ENCODE measurements around the gene STAG1.
"Not testable (repeated sequence)": the region's sequence is repeated elsewhere in the genome, so short reads cannot be mapped to it uniquely, and the experiment has no call there.

Gene STAG1

GRCh38 chr3:136703429-136703828, 48.7 kb downstream of the STAG1 start:
- DNase-seq (ENCODE audit: low read depth) = no peak

DNA sequence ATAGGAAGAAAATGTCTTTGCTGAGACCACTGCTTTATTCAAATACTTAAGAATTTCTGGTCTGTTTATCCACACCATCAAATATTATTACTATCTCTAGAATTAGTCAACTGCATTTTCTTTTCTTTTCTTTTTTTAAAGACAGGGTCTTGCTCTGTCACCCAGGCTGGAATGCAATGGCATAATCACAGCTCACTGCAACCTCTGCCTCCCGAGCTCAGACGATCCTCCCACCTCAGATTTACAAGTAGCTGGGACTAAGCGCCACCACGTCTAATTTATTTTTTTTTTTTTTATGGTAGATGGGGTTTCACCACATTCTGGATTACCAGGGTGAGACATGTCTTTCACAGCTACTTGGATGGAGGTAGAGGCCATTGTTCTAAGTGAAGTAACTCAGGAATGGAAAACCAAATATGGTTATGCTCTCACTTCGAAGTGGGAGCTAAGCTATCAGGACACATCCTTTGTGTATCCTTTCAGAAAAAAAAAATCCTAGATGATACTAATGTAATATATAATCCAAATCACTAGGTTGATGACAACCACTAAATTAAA, 52.8 kb downstream of the STAG1 start:
- no peak for DNase-seq (ENCODE audit: low read depth)

- DNase-seq (ENCODE audit: low read depth) = no peak
Observed at GRCh38 chr3:136698361-136698760, 53.8 kb downstream of the STAG1 start.

DNA sequence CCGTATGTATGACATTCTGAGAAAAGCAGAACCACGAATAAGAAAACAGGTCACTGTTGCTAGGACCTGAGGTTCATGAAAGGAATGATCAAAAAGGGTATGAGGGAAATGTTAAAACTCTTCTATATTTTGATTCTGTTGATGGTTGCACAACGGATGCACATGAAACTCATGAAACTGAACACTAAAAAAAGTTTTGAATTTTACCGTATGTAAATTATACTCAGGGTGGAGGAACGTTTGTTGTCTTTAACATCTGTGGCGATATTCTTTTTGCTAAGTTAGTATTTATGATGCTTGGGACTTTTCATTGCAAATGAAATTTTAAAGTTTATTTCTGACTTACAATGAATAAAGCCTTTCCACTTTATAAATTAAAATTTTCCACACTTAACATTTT, 55.4 kb downstream of the STAG1 start:
- DNase-seq (ENCODE audit: low read depth) = no peak

GRCh38 chr3:136694321-136694720, 57.9 kb downstream of the STAG1 start:
- DNase-seq (ENCODE audit: low read depth) = no peak

DNA sequence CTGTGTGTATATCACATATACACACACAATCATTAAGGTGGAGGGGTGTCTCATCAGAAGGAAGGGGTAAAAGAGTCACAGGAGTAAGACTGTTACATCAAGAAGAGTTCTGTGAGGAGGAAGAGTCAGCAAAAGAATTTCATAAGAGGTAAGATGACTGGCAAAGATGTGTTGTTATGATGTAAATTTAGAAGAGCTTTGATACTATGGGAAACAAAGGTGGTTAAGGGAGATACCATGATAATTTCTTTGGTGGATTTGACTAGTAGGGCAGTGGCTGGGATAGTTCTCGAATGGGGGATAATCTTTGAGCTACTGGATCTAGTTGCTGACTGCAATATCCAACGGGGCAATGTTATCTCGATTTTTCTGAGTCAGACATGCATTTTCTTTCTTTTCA, 61.6 kb downstream of the STAG1 start:
- no peak for DNase-seq (ENCODE audit: low read depth)

- DNase-seq (ENCODE audit: low read depth) = no peak
Observed at GRCh38 chr3:136685882-136686281, 66.3 kb downstream of the STAG1 start.

GRCh38 chr3:136682740-136683312, 69.4 kb downstream of the STAG1 start:
- DNase-seq (ENCODE audit: low read depth) = no peak

DNA sequence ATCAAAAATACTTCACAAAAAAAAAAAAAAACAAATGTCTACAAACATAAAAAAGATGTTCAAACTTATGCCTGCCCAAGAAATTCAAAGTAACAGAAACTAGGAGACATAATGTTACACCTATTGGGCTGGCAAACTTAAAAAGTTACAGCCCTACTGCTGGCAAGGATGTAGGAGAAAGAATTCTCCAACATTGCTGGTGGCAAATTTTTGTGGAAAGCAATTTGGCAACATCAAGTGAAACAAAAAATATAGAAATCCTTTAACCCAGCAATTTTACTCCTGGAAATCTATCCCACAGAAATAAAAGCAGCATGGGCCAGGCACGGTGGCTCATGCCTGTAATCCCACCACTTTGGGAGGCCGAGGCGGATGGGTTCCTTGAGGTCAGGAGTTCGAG, 73.2 kb downstream of the STAG1 start:
- DNase-seq (ENCODE audit: low read depth) = no peak

DNA sequence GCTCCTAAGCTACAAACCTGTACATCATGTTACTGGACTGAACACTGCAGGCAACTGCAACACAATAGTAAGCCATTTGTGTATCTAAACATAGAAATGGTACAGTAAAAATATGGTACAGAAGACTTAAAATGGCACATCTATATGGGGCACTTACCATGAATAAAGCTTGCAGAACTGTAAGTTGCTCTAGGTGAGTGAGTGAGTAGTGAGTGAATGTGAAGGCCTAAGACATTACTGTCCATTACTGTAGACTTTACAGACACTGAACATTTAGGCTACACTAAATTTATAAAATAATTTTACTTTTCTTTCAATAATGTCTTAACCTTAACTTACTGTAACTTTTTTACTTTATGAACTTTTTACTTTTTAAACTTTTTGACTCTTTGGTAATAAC, 76.2 kb downstream of the STAG1 start:
- no peak for DNase-seq (ENCODE audit: low read depth)

GRCh38 chr3:136675150-136675858, 76.9 kb downstream of the STAG1 start:
- no peak for DNase-seq (ENCODE audit: low read depth)

DNA sequence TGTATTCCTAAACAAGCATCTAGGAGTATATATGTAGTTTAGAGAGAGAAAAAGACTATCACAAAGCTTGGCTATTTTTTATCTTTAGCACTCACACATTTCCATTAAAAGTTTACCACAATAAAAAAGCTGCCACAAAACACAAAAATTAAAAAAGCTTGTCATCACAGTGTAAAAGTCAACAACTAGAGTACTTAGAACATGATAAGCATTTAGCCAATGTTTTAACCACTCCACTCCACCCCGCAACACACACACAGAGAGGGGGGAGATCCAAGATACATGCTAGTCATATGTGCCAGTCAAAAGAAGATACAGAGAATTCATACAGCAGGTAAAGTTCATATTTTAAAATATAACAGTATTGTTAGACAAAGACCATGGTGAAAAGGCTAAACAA, 79.7 kb downstream of the STAG1 start:
- DNase-seq (ENCODE audit: low read depth) = no peak

- DNase-seq (ENCODE audit: low read depth) = peak; percentile 50
Observed at GRCh38 chr3:136671921-136672320, 80.3 kb downstream of the STAG1 start.

GRCh38 chr3:136670166-136670565, 82.0 kb downstream of the STAG1 start:
- no peak for DNase-seq (ENCODE audit: low read depth)

DNA sequence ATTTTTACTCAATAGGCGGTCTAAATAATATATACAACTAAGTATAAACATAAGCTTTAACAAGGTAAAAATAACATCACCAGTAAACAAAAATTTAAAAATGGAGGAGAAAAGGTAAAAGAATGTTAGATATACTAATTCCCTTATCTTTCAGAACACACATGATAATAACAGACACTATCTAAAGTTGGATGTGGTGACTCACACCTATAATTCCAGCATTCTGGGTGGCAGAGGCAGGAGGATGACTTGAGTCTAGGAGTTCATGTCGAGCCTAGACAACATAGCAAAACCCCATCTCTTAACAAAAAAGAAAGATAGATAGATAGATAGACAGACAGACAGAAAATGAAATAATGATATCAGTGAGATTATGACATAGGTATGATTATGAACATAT, 85.1 kb downstream of the STAG1 start:
- DNase-seq (ENCODE audit: low read depth) = peak; percentile 39

DNA sequence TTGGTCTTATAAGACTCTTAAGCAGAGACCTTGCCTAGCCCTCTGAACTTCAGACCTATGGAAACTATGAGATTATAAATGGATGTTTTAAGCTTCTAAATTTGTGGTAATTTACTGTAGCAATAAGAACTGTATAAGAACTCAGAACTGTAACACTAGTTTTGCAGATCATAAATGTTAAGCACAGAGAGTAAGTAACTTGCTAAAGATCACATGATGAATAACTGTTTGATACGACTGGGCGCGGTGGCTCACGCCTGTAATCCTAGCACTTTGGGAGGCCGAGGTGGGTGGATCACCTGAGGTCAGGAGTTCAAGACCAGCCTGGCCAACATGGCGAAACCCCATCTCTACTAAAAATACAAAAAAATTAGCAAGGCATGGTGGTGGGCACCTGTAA, 85.9 kb downstream of the STAG1 start:
- not testable (repeated sequence) for DNase-seq (ENCODE audit: low read depth)

- no peak for DNase-seq (ENCODE audit: low read depth)
Observed at GRCh38 chr3:136664771-136665170, 87.4 kb downstream of the STAG1 start.

- DNase-seq (ENCODE audit: low read depth) = no peak
Observed at GRCh38 chr3:136661282-136661681, 90.9 kb downstream of the STAG1 start.

DNA sequence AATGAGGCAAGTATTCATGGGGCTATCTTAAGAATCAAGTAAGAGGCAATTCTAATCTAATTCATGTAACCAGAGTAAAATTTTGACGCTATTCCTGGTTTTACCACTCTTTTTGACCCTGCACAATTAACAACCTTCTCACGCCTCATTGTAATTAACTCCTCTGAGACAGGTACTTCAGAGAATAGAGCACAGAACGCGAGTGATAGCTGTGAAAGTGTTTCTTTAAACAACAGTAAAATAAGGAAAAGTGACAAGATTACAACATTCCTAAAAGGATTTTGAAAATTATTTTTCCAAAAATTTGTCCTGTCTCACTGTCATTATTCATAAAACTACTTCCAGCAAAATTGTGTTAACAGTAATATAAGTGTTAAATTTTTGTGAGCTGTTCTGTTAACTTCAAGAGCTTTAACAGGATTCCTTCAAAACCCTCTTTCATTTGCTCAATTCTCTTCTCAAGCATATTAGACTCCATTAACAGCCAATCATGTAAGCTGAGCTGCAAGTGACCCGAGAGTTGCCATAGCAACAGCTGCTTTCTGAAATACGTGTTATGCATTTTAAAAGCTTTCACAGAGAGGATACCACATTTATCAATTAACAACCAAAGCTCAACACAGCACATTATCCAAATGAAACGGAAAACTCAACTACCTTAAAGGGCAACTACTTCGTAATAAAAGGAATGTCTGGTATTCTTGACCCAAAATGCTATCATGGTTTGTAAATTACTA, 93.1 kb downstream of the STAG1 start:
- DNase-seq (ENCODE audit: low read depth) = peak; percentile 8

GRCh38 chr3:136657526-136657925, 94.7 kb downstream of the STAG1 start:
- DNase-seq (ENCODE audit: low read depth) = no peak

DNA sequence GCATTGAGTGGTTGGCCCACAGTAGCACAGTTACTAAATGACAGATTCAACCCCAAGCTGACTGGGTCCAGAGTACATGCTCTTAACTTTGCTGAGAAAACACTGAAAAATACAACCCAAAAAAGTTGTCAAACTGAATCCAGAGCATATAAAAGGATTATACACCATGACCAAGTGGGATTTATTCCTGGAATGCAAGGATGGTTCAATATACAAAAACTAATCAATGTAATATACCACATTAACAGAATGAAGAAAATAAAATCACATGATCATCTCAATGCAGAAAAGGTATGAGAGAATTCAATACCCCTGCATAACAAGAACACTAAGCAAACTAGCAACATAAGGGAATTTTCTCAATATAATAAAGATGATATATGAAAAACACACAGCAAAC, 98.5 kb downstream of the STAG1 start:
- no peak for DNase-seq (ENCODE audit: low read depth)

GRCh38 chr3:136651581-136651980, 100.6 kb downstream of the STAG1 start:
- no peak for DNase-seq (ENCODE audit: low read depth)

GRCh38 chr3:136650461-136650860, 101.7 kb downstream of the STAG1 start:
- no peak for DNase-seq (ENCODE audit: low read depth)

Data from ELR (cell line).